Neural cell (in vitro differentiated cells): ENCODE data around the gene TAF3. TPM values are rescaled to one million over a fixed set of nuclear protein-coding genes. Genes with fewer than 3 reads are reported as not detected.

Experiments
- H2AFZ ChIP-seq: fragments of 200-600, 300-800 bp; sonication (generic), shearing (Covaris generic); 2 replicates; pipeline ENCODE4 v1.6.0; 2014; ENCODE audit warnings: low read depth, mild to moderate bottlenecking, antibody characterized with exemption, low read length, moderate library complexity
- H3F3A ChIP-seq: fragments of 200-600 bp; shearing (Covaris generic); 2 replicates; pipeline ENCODE4 v1.6.1; 2016; ENCODE audit warnings: mild to moderate bottlenecking, moderate library complexity, mixed read lengths, antibody characterized with exemption, low read length; ENCODE audit not compliant: insufficient read depth, poor library complexity, severe bottlenecking
- H3K27ac ChIP-seq: fragments of 200-600, 300-800 bp; sonication (generic), shearing (Covaris generic); 2 replicates; pipeline ENCODE4 v1.5.1; 2014; ENCODE audit warnings: mild to moderate bottlenecking, low read length, moderate library complexity
- H3K27me3 ChIP-seq: fragments of 300-800, 200-600 bp; sonication (generic), shearing (Covaris generic); 2 replicates; pipeline ENCODE4 v1.6.0; 2014; ENCODE audit warnings: mild to moderate bottlenecking, low read depth, low read length, moderate library complexity; ENCODE audit not compliant: insufficient read depth
- H3K36me3 ChIP-seq: fragments of 300-800, 200-600 bp; sonication (generic), shearing (Covaris generic); 2 replicates; pipeline ENCODE4 v1.5.1; 2014; ENCODE audit warnings: mild to moderate bottlenecking, antibody characterized with exemption, low read length, moderate library complexity; ENCODE audit not compliant: insufficient read depth
- H3K4me2 ChIP-seq: fragments of 300-800, 200-600 bp; sonication (generic), shearing (Covaris generic); 2 replicates; pipeline ENCODE4 v1.6.0; 2014; ENCODE audit warnings: mild to moderate bottlenecking, low read length
- H3K4me3 ChIP-seq: fragments of 300-800, 200-600 bp; sonication (generic), shearing (Covaris generic); 2 replicates; pipeline ENCODE4 v1.5.1; 2014; ENCODE audit warnings: mild to moderate bottlenecking, low read length, moderate library complexity
- H3K79me2 ChIP-seq: fragments of 200-600 bp; shearing (Covaris generic); replicated peaks from 2 replicates; pipeline ENCODE4 v1.6.0; 2014; ENCODE audit warnings: mild to moderate bottlenecking, low read length, moderate library complexity; ENCODE audit not compliant: insufficient read depth
- H3K9ac ChIP-seq: fragments of 300-800, 200-600 bp; sonication (generic), shearing (Covaris generic); 2 replicates; pipeline ENCODE4 v1.6.1; 2016; ENCODE audit warnings: mild to moderate bottlenecking, low read length, mixed read lengths
- H3K9me2 ChIP-seq: fragments of 200-600 bp; shearing (Covaris generic); 2 replicates; pipeline ENCODE4 v1.6.1; 2016; ENCODE audit warnings: mild to moderate bottlenecking, low read length, mixed read lengths; ENCODE audit not compliant: insufficient read depth
- H3K9me3 ChIP-seq: fragments of 200-600, 300-800 bp; sonication (generic), shearing (Covaris generic); 2 replicates; pipeline ENCODE4 v1.6.1; 2016; ENCODE audit warnings: mild to moderate bottlenecking, mixed run types, low read length, moderate library complexity, mixed read lengths
- H4K20me1 ChIP-seq: fragments of 200-600 bp; shearing (Covaris generic); 2 replicates; pipeline ENCODE4 v1.6.1; 2016; ENCODE audit warnings: mild to moderate bottlenecking, mixed run types; ENCODE audit not compliant: insufficient read depth
- EP300 ChIP-seq: fragments of 450-650 bp; conservative IDR thresholded peaks from 2 replicates; pipeline ENCODE4 v1.6.1; 2014; ENCODE audit warnings: antibody characterized with exemption, mild to moderate bottlenecking, moderate library complexity; ENCODE audit not compliant: poor library complexity, severe bottlenecking
- EZH2 ChIP-seq: fragments of 200-600, 300-800 bp; shearing (Covaris generic), sonication (generic); IDR thresholded peaks from 2 replicates; pipeline ENCODE4 v1.6.1; 2014; ENCODE audit warnings: antibody characterized with exemption, low read length, borderline replicate concordance, mild to moderate bottlenecking; ENCODE audit not compliant: insufficient read depth, poor library complexity, severe bottlenecking
- MXI1 ChIP-seq: fragments of 450-650 bp; conservative IDR thresholded peaks from 2 replicates; pipeline ENCODE4 v1.6.1; 2014; ENCODE audit warnings: antibody characterized with exemption, mild to moderate bottlenecking; ENCODE audit not compliant: poor library complexity, severe bottlenecking
- POLR2AphosphoS5 ChIP-seq: IDR thresholded peaks from 2 replicates; pipeline ENCODE4 v1.6.1; 2012
- RAD21 ChIP-seq: fragments of 450-650 bp; conservative IDR thresholded peaks from 2 replicates; pipeline ENCODE4 v1.6.1; 2014; ENCODE audit warnings: antibody characterized with exemption, mild to moderate bottlenecking, moderate library complexity
- REST ChIP-seq: IDR thresholded peaks from 2 replicates; pipeline ENCODE4 v1.6.1; 2012; ENCODE audit warnings: borderline replicate concordance
- SMC3 ChIP-seq: fragments of 450-650 bp; conservative IDR thresholded peaks from 2 replicates; pipeline ENCODE4 v1.6.1; 2014; ENCODE audit warnings: antibody characterized with exemption, mild to moderate bottlenecking, moderate library complexity; ENCODE audit not compliant: poor library complexity
- TAF1 ChIP-seq: IDR thresholded peaks from 2 replicates; pipeline ENCODE4 v1.6.1; 2012; ENCODE audit warnings: low read depth
- polyA plus RNA-seq: library from polyadenylated mRNA; depleted of rRNA; stranded (reverse); fragments of >200 nt; gene quantifications from 2 replicates; pipeline ENCODE4 v1.2.3, GENCODE V29; 2014
- TF ChIP-seq, protein P1 (sequence below): fragments of 450-650 bp; IDR thresholded peaks from 2 replicates; pipeline ENCODE4 v1.5.1; 2014; ENCODE audit warnings: antibody characterized with exemption, mild to moderate bottlenecking, moderate library complexity; ENCODE audit not compliant: poor library complexity, severe bottlenecking

TAF3 gene
- polyA plus RNA-seq, 1 donor from 2014 or later, result 2.0 TPM

DNA sequence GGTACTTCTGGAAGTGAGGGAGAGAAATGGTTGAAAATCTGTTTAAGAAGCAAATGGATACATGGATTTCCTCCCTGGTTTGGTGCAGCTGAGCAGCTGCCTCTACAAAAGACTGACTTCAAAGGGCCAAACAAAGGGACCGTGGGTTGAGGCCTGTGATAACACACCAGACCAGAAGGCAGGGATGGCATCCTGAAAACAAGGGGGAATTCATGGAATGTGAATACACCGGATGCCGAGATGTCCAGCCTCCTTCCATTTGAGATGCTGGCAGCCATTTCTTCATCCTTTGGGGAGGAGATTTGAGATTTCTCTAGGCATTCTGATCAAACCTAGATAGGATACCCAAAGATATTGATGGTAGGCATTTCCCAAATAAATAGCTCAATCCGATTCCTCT lies 36.9 kb downstream of the TAF3 start:
- Histone ChIP-seq H3K27ac (no peak overlapping the region), H3K27me3 (no peaks in the 10 kb centered on the region), H3K36me3 (no peaks in the 10 kb centered on the region), H2AFZ (no peak overlapping the region), H3K9me2 (no peaks in the 10 kb centered on the region), H3F3A (no peaks in the 10 kb centered on the region), H3K9ac (no peak overlapping the region), H3K79me2 (no peaks in the 10 kb centered on the region), H4K20me1 (no peaks in the 10 kb centered on the region), H3K9me3 (no peaks in the 10 kb centered on the region), H3K4me2 (no peak overlapping the region), H3K4me3 (no peak overlapping the region)
- no peak for TF ChIP-seq EP300
- no peak for TF ChIP-seq MXI1
- no peak for TF ChIP-seq TAF1
- TF ChIP-seq POLR2AphosphoS5, result no peak
- no peak for TF ChIP-seq EZH2
- no peak for TF ChIP-seq RAD21
- no peak for TF ChIP-seq REST
- TF ChIP-seq, protein P1, sequence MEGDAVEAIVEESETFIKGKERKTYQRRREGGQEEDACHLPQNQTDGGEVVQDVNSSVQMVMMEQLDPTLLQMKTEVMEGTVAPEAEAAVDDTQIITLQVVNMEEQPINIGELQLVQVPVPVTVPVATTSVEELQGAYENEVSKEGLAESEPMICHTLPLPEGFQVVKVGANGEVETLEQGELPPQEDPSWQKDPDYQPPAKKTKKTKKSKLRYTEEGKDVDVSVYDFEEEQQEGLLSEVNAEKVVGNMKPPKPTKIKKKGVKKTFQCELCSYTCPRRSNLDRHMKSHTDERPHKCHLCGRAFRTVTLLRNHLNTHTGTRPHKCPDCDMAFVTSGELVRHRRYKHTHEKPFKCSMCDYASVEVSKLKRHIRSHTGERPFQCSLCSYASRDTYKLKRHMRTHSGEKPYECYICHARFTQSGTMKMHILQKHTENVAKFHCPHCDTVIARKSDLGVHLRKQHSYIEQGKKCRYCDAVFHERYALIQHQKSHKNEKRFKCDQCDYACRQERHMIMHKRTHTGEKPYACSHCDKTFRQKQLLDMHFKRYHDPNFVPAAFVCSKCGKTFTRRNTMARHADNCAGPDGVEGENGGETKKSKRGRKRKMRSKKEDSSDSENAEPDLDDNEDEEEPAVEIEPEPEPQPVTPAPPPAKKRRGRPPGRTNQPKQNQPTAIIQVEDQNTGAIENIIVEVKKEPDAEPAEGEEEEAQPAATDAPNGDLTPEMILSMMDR, result no peak
- no peak for TF ChIP-seq SMC3

DNA sequence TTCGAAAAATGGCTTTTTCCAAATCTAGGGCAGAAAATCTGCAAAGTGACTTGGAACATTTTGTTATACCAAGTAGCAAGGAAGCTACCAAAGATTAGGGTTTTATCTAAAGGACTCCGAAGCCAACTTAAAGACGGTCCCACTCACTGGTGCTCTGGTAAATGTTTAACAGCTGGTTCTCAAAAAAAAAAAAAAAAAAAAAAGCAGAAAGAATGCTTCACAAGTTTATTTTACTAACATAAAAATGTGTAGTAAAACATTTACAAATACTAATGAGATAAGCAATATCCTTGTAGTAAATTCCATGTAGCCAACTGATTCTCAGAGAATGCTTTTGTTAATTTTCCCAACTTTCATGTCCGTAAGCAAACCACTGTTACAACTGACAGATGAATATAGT lies 38.4 kb downstream of the TAF3 start:
- Histone ChIP-seq H3F3A (no peaks in the 10 kb centered on the region), H3K36me3 (no peaks in the 10 kb centered on the region), H3K9me2 (no peaks in the 10 kb centered on the region), H3K9me3 (no peaks in the 10 kb centered on the region), H3K27ac (no peak overlapping the region), H3K4me3 (no peak overlapping the region), H3K9ac (no peak overlapping the region), H2AFZ (no peak overlapping the region), H3K27me3 (no peaks in the 10 kb centered on the region), H3K4me2 (no peak overlapping the region), H3K79me2 (no peaks in the 10 kb centered on the region), H4K20me1 (no peaks in the 10 kb centered on the region)
- TF ChIP-seq RAD21 (no peak), MXI1 (no peak), TAF1 (no peak)
- TF ChIP-seq, protein P1, result no peak
